Thyroid gland (tissue), 4 donors: ENCODE measurements around the gene MARK4. TPM values are rescaled to one million over a fixed set of nuclear protein-coding genes. Genes with fewer than 3 reads are reported as not detected.
A peak's percentile ranks its signal among the peaks of the same experiment; 100 is the strongest.

Experiments used
- DNase-seq, 2 donors: peaks; one replicate each; pipeline ENCODE4 v3.0.0-alpha.2; 2019
- H3K27ac ChIP-seq, 3 donors: fragments of 200-600 bp; sonication (generic); 1 replicate in 2 of 3; 2 replicates in 1 of 3; pipeline ENCODE4 v1.5.1; 2016 to 2019; ENCODE audit warnings: mild to moderate bottlenecking in 1 of 3, moderate library complexity in 1 of 3
- H3K27me3 ChIP-seq: fragments of 200-600 bp; sonication (generic); one replicate; pipeline ENCODE4 v1.5.1; 2019
- H3K36me3 ChIP-seq, 2 donors: fragments of 200-600 bp; sonication (generic); one replicate each; pipeline ENCODE4 v1.5.1; 2016 to 2019
- H3K4me1 ChIP-seq, 2 donors: fragments of 200-600 bp; sonication (generic); one replicate each; pipeline ENCODE4 v1.5.1; 2017 to 2019
- H3K4me3 ChIP-seq, 3 donors: fragments of 200-600 bp; sonication (generic); replicated peaks in 1 of 3; 1 replicate in 2 of 3; 2 replicates in 1 of 3; pipeline ENCODE4 v1.5.1; 2016; ENCODE audit warnings: mild to moderate bottlenecking in 1 of 3
- H3K9me3 ChIP-seq: fragments of 200-600 bp; sonication (generic); one replicate; pipeline ENCODE4 v1.5.1; 2017
- CTCF ChIP-seq, 6 experiments: fragments of 200-600 bp in 3 of 6; fragments of 450-650 bp in 3 of 6; sonication (generic) in 3 of 6; IDR thresholded peaks; one replicate each; pipeline ENCODE4 v1.5.1; 2016 to 2019; ENCODE audit warnings: antibody characterized with exemption in 6 of 6, mild to moderate bottlenecking in 2 of 6, inconsistent platforms in 1 of 6, moderate library complexity in 1 of 6
- POLR2A ChIP-seq, 2 donors: fragments of 450-650 bp; IDR thresholded peaks; one replicate each; pipeline ENCODE4 v1.6.1; 2017; ENCODE audit warnings: antibody characterized with exemption in 2 of 2, mild to moderate bottlenecking in 2 of 2, moderate library complexity in 1 of 2
- WGBS, 2 donors: methylation state at CpG; one replicate each; pipeline ENCODE4 v1.1.5; 2017; 5-methylcytosine and 5-hydroxymethylcytosine counted together
- intact Hi-C: fragments of 100-400 bp; cut with DNase I; formaldehyde crosslinking; loops from one replicate; pipeline ENCODE4 v1.15.1; 2023
- total RNA-seq, 4 donors: library from RNA; depleted of rRNA; stranded (reverse); fragments of >200 nt; gene quantifications; one replicate each; pipeline ENCODE4 v1.2.3, GENCODE V29; 2016

MARK4 gene
- total RNA-seq, 4 donors from 2014 or later = 18.5 to 25.1 (median 22.1) TPM

DNA sequence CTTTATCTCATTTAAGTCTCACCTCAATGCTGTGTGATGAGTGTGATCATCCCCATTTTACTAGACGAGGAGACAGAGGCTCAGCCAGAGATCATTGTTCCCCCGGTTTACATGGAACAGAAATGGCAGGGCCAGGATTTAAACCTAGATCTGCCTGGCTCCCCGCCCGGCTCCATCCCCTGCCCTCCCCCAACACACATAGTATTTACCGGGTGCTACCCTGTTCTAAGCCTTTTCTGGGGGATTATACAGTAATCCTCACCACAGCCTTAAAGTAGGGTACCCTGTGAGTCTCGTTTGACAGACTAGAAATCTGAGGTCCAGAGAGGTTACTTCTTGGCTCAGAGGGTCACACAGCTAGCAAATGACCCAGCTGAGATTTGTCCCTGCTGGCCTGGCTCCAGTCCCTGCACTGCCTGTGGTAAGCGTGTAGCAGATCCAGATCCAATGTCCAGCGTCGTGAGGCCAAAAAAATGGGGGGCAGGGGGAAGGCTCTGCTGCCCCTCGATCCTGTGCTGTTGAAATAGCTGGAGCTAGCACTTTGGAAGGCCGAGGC is 85.7 kb downstream of the MARK4 start:
- peaks cover 0 to 6% of the 10 kb centered on the region in 2 donors for H3K4me1 ChIP-seq
- no peak overlapping the region for H3K4me3 ChIP-seq
- intact Hi-C loops = no loop called here
- DNase-seq = no peak
- TF ChIP-seq CTCF (IDR thresholded peaks at IDR 0.05) = no peak
- no peak for TF ChIP-seq POLR2A (IDR thresholded peaks at IDR 0.05)
- no peaks in the 10 kb centered on the region for H3K36me3 ChIP-seq
- no peaks in the 10 kb centered on the region for H3K27me3 ChIP-seq
- no peak overlapping the region for H3K27ac ChIP-seq
- 65 to 69% methylated on average over 11 of the region's 11 CpGs for WGBS, 2 donors
- no peaks in the 10 kb centered on the region for H3K9me3 ChIP-seq

GRCh38 chr19:45339629-45340028 is 88.6 kb downstream of the MARK4 start:
- DNase-seq = no peak
- 91% methylated on average over 6 of the region's 6 CpGs for WGBS, 2 donors
- no peak overlapping the region for H3K4me3 ChIP-seq
- no peaks in the 10 kb centered on the region for H3K36me3 ChIP-seq
- no peak for TF ChIP-seq POLR2A (IDR thresholded peaks at IDR 0.05)
- TF ChIP-seq CTCF (IDR thresholded peaks at IDR 0.05) = no peak
- H3K27ac ChIP-seq = no peak overlapping the region
- no peaks in the 10 kb centered on the region for H3K9me3 ChIP-seq
- peaks cover 0 to 6% of the 10 kb centered on the region in 2 donors for H3K4me1 ChIP-seq
- intact Hi-C loops = loop anchor here (5.0 kb wide), 1 partner anchor 87 kb away; the partner anchor contains the start of gene MARK4
- no peaks in the 10 kb centered on the region for H3K27me3 ChIP-seq

DNA sequence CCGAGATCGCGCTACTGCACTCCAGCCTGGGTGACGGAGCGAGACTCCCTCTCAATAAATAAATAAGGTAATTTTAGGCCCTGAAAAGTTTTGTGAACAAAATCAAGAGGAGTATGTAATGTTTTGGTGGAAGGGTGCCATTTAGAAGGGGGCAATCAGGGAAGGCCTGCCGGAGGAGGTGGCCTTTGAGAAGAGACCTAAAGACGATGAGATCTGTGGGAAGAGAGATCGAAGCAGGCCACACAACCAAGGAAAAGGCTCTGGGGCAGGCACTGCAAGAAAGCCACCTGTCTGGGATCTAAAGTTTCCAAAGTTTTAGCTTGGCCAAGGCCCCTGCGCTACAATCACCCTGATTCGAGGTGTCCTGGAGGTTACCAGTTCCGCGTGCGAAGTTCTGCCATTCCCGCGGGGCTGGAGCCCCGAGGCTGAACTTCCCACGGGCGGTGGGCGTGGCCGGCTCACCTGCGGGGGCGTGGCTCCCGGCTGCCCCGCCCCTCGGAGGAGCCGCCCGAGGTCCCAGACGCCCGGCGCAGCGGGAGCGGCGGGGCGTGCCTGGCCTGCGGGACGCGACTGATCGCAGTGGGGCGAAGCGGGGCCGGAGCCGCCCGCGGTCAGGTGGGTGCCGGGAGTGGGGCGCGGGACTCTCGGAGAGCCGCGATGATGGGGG is 89.3 kb downstream of the MARK4 start, which contains the start of gene KLC3:
Gene KLC3 (plus strand): TSS at position 519 of the 667 bp plus-strand sequence. CDS start 4,792 bp downstream, outside the sequence.
- Histone ChIP-seq H3K36me3 (no peaks in the 10 kb centered on the region), H3K9me3 (no peaks in the 10 kb centered on the region), H3K4me1 (peaks cover 0 to 6% of the 10 kb centered on the region in 2 donors), H3K4me3 (peak within 1 kb of the TSS in 1 of 3 donors; percentile 40), H3K27me3 (no peaks in the 10 kb centered on the region), H3K27ac (no peak within 1 kb of the TSS)
- WGBS, 2 donors = 19 to 34% methylated on average over 17 to 20 of the region's 50 CpGs
- intact Hi-C loops = loop anchor here (5.0 kb wide), 1 partner anchor 88 kb away; the partner anchor contains the start of gene MARK4
- peak; percentile 44 for DNase-seq
- no peak for TF ChIP-seq CTCF (IDR thresholded peaks at IDR 0.05)
- no peak for TF ChIP-seq POLR2A (IDR thresholded peaks at IDR 0.05)

DNA sequence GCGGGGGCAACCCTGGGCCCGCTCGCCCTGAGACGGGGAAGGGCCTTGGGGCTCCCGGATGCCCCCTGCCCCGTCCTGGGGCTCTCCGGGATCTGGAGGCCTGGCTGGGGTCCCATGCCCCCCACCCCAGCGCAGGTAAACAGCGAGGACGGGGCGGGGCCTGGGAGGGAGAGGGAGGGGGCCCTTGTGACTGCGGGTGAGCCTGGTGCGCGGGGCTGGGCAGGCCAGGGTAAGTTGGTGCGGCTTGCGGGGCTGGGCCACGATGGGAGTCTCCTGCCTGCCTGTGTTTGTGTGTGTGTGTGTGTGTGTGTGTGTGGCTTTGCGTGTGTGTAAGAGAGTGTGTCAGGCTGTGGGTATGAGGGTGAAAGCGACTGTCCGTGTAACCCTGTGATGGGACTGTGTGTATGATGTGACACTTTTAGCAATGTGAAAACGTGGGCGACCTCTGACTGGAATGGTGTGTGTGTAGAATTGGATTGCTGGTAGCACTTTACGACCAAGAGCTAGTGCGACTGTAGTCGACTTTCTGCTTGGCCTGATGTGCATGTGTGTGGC is 89.9 kb downstream of the MARK4 start:
- TF ChIP-seq POLR2A (IDR thresholded peaks at IDR 0.05) (no peak), CTCF (IDR thresholded peaks at IDR 0.05) (no peak)
- Histone ChIP-seq H3K4me3 (peak overlapping the region in 1 of 3 donors; percentile 40), H3K36me3 (no peaks in the 10 kb centered on the region), H3K4me1 (peaks cover 0 to 6% of the 10 kb centered on the region in 2 donors), H3K9me3 (no peaks in the 10 kb centered on the region), H3K27ac (no peak overlapping the region), H3K27me3 (no peaks in the 10 kb centered on the region)
- intact Hi-C loops = loop anchor here (5.0 kb wide), 1 partner anchor 89 kb away; the partner anchor contains the start of gene MARK4
- WGBS, 2 donors = 20 to 25% methylated on average over 15 to 16 of the region's 25 CpGs
- peak; percentile 11 to 17 for DNase-seq
